ENCODE measurements around the gene PSMC6. TPM values are rescaled to one million over a fixed set of nuclear protein-coding genes. Genes with fewer than 3 reads are reported as not detected.

Gene PSMC6
- total RNA-seq, 1 donor from 2014 or later, result 98.2 TPM

- Histone ChIP-seq H3K36me3 (ENCODE audit: control insufficient read depth, insufficient read depth, low read length) (no peaks in the 10 kb centered on the region), H3K27me3 (ENCODE audit: control insufficient read depth, insufficient read depth, low read length) (no peaks in the 10 kb centered on the region), H3K4me3 (ENCODE audit: low read depth, low read length) (no peak overlapping the region)
- DNase-seq (ENCODE audit: low read depth), result no peak
- no peak for TF ChIP-seq CTCF (IDR thresholded peaks at IDR 0.05; ENCODE audit: insufficient read depth, low read length, poor library complexity, severe bottlenecking)
Measured at GRCh38 chr14:52701223-52701622, 5.8 kb upstream of the PSMC6 start.

- no peaks in the 10 kb centered on the region for H3K27me3 ChIP-seq (ENCODE audit: control insufficient read depth, insufficient read depth, low read length)
- no peaks in the 10 kb centered on the region for H3K36me3 ChIP-seq (ENCODE audit: control insufficient read depth, insufficient read depth, low read length)
- DNase-seq (ENCODE audit: low read depth), result peak; percentile 57
- no peak for TF ChIP-seq CTCF (IDR thresholded peaks at IDR 0.05; ENCODE audit: insufficient read depth, low read length, poor library complexity, severe bottlenecking)
- no peak overlapping the region for H3K4me3 ChIP-seq (ENCODE audit: low read depth, low read length)
Measured at GRCh38 chr14:52703225-52703624, 3.8 kb upstream of the PSMC6 start.

- H3K27me3 ChIP-seq (ENCODE audit: control insufficient read depth, insufficient read depth, low read length), result no peaks in the 10 kb centered on the region
- H3K4me3 ChIP-seq (ENCODE audit: low read depth, low read length), result no peak overlapping the region
- no peak for TF ChIP-seq CTCF (IDR thresholded peaks at IDR 0.05; ENCODE audit: insufficient read depth, low read length, poor library complexity, severe bottlenecking)
- DNase-seq (ENCODE audit: low read depth), result no peak
- H3K36me3 ChIP-seq (ENCODE audit: control insufficient read depth, insufficient read depth, low read length), result no peaks in the 10 kb centered on the region
Measured at GRCh38 chr14:52703664-52704063, 3.3 kb upstream of the PSMC6 start.

- Histone ChIP-seq H3K27me3 (ENCODE audit: control insufficient read depth, insufficient read depth, low read length) (no peaks in the 10 kb centered on the region), H3K36me3 (ENCODE audit: control insufficient read depth, insufficient read depth, low read length) (no peaks in the 10 kb centered on the region), H3K4me3 (ENCODE audit: low read depth, low read length) (peak overlapping the region; percentile 82)
- TF ChIP-seq CTCF (IDR thresholded peaks at IDR 0.05; ENCODE audit: insufficient read depth, low read length, poor library complexity, severe bottlenecking), result no peak
- no peak for DNase-seq (ENCODE audit: low read depth)
Measured at GRCh38 chr14:52706286-52706685, 714 bp upstream of the PSMC6 start.

GRCh38 chr14:52711666-52712065 is 4.7 kb downstream of the PSMC6 start:
- Histone ChIP-seq H3K27me3 (ENCODE audit: control insufficient read depth, insufficient read depth, low read length) (no peaks in the 10 kb centered on the region), H3K36me3 (ENCODE audit: control insufficient read depth, insufficient read depth, low read length) (no peaks in the 10 kb centered on the region), H3K4me3 (ENCODE audit: low read depth, low read length) (no peak overlapping the region)
- no peak for DNase-seq (ENCODE audit: low read depth)
- TF ChIP-seq CTCF (IDR thresholded peaks at IDR 0.05; ENCODE audit: insufficient read depth, low read length, poor library complexity, severe bottlenecking), result no peak

- DNase-seq (ENCODE audit: low read depth), result no peak
- Histone ChIP-seq H3K27me3 (ENCODE audit: control insufficient read depth, insufficient read depth, low read length) (no peaks in the 10 kb centered on the region), H3K4me3 (ENCODE audit: low read depth, low read length) (no peak overlapping the region), H3K36me3 (ENCODE audit: control insufficient read depth, insufficient read depth, low read length) (peaks cover 2% of the 10 kb centered on the region)
- no peak for TF ChIP-seq CTCF (IDR thresholded peaks at IDR 0.05; ENCODE audit: insufficient read depth, low read length, poor library complexity, severe bottlenecking)
Measured at GRCh38 chr14:52716155-52716554, 9.2 kb downstream of the PSMC6 start.

Measured in kidney epithelial cell (primary cell).